Measurements from ENCODE around the gene ATRIP. TPM values are rescaled to one million over a fixed set of nuclear protein-coding genes. Genes with fewer than 3 reads are reported as not detected.

Gene ATRIP
- total RNA-seq, 3 donors from 2014 or later (not counting 1 experiment from before 2014, with no cell fraction given) = 8.5 to 11.0 (median 10.6) TPM

DNA sequence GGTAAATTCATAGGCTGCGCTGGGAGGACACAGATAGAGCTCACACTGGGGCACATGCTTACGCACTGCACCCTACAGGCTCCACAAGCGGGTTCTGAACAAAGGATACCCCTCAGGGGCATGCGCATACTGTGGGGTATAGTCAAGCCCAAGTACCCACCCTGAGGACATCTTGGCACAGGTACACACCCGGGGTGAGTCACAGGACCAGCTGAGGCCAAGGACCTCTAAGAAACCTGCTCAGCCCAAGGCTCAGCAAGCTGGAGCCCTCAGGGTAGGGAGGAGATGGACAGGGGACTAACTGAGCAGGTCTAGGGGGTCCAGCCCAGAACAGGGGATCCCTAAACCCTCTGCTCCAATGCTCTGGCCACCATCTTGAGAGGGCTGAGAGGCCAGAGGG lies 54.1 kb downstream of the ATRIP start:
- H3K9me3 Mint-ChIP-seq = no peaks in the 10 kb centered on the region
- H3K27me3 Mint-ChIP-seq (ENCODE audit: low read depth in 2 of 2) = no peaks in the 10 kb centered on the region
- ATAC-seq (no peak), DNase-seq (no peak)
- H3K27ac ChIP-seq (ENCODE audit: low read length) = no peak overlapping the region
- no peaks in the 10 kb centered on the region for H3K9me3 ChIP-seq (ENCODE audit: control insufficient read depth, insufficient read depth, low read length)
- peak overlapping the region; percentile 30 to 88 for H3K27ac Mint-ChIP-seq
- no peaks in the 10 kb centered on the region for H3K27me3 ChIP-seq (ENCODE audit: control insufficient read depth, insufficient read depth, low read length)
- TF ChIP-seq, protein P1, sequence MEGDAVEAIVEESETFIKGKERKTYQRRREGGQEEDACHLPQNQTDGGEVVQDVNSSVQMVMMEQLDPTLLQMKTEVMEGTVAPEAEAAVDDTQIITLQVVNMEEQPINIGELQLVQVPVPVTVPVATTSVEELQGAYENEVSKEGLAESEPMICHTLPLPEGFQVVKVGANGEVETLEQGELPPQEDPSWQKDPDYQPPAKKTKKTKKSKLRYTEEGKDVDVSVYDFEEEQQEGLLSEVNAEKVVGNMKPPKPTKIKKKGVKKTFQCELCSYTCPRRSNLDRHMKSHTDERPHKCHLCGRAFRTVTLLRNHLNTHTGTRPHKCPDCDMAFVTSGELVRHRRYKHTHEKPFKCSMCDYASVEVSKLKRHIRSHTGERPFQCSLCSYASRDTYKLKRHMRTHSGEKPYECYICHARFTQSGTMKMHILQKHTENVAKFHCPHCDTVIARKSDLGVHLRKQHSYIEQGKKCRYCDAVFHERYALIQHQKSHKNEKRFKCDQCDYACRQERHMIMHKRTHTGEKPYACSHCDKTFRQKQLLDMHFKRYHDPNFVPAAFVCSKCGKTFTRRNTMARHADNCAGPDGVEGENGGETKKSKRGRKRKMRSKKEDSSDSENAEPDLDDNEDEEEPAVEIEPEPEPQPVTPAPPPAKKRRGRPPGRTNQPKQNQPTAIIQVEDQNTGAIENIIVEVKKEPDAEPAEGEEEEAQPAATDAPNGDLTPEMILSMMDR (IDR thresholded peaks at IDR 0.05) = no peak
- H3K4me3 ChIP-seq (ENCODE audit: low read length) = no peak overlapping the region
- H3K4me1 Mint-ChIP-seq = peaks cover 6 to 40% of the 10 kb centered on the region in 2 donors
- no peaks in the 10 kb centered on the region for H3K36me3 ChIP-seq (ENCODE audit: control insufficient read depth, insufficient read depth, low read length)
- intact Hi-C loops (cut with micrococcal nuclease) = no loop called here
- no peak overlapping the region for H3K4me3 Mint-ChIP-seq
- peaks cover 22% of the 10 kb centered on the region for H3K4me1 ChIP-seq (ENCODE audit: control insufficient read depth, insufficient read depth, low read length)
- WGBS (ENCODE audit: insufficient coverage) = 96% methylated on average over 5 of the region's 5 CpGs
- no peaks in the 10 kb centered on the region for H3K36me3 Mint-ChIP-seq

- Histone ChIP-seq H3K27ac (ENCODE audit: low read length) (no peak overlapping the region), H3K4me1 (ENCODE audit: control insufficient read depth, insufficient read depth, low read length) (peaks cover 22% of the 10 kb centered on the region), H3K9me3 (ENCODE audit: control insufficient read depth, insufficient read depth, low read length) (no peaks in the 10 kb centered on the region), H3K4me3 (ENCODE audit: low read length) (no peak overlapping the region), H3K27me3 (ENCODE audit: control insufficient read depth, insufficient read depth, low read length) (no peaks in the 10 kb centered on the region), H3K36me3 (ENCODE audit: control insufficient read depth, insufficient read depth, low read length) (no peaks in the 10 kb centered on the region)
- ATAC-seq = no peak
- TF ChIP-seq, protein P1 (IDR thresholded peaks at IDR 0.05) = no peak
- H3K27ac Mint-ChIP-seq = peak overlapping the region; percentile 53 to 88
- no peaks in the 10 kb centered on the region for H3K9me3 Mint-ChIP-seq
- 74% methylated on average over 7 of the region's 7 CpGs for WGBS (ENCODE audit: insufficient coverage)
- intact Hi-C loops (cut with micrococcal nuclease) = no loop called here
- H3K27me3 Mint-ChIP-seq (ENCODE audit: low read depth in 2 of 2) = no peaks in the 10 kb centered on the region
- H3K4me3 Mint-ChIP-seq = no peak overlapping the region
- no peaks in the 10 kb centered on the region for H3K36me3 Mint-ChIP-seq
- H3K4me1 Mint-ChIP-seq = peaks cover 6 to 40% of the 10 kb centered on the region in 2 donors
- no peak for DNase-seq
Measured at GRCh38 chr3:48501196-48501595, 54.7 kb downstream of the ATRIP start.

DNA sequence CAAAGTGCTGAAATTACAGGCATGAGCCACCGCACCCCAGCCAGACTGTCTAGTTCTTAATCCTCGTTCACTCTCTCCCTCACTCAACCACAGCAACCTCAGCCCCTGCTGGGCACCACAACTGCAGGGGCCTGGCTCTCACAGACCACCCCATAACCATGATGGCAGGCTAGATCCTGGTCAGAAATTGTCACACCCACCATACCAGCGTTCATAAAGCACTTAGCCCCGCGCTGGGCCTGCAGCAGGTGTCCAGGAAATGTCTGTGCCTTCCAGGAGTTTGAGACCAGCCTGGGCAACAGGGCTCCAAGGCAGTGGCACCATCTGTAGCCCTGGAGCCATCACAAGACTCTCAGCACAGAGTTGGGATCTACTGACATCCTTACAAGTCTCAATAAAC lies 55.6 kb downstream of the ATRIP start:
- H3K27ac ChIP-seq (ENCODE audit: low read length) = peak overlapping the region; percentile 9
- 77% methylated on average over 5 of the region's 5 CpGs for WGBS (ENCODE audit: insufficient coverage)
- Mint-ChIP-seq H3K27ac (peak overlapping the region; percentile 78 to 88), H3K4me3 (peak overlapping the region; percentile 84), H3K4me1 (peaks cover 6 to 40% of the 10 kb centered on the region in 2 donors), H3K36me3 (no peaks in the 10 kb centered on the region), H3K27me3 (ENCODE audit: low read depth in 2 of 2) (no peaks in the 10 kb centered on the region), H3K9me3 (no peaks in the 10 kb centered on the region)
- DNase-seq (no peak), ATAC-seq (no peak)
- intact Hi-C loops (cut with micrococcal nuclease) = no loop called here
- TF ChIP-seq, protein P1 (IDR thresholded peaks at IDR 0.05) = no peak
- H3K4me1 ChIP-seq (ENCODE audit: control insufficient read depth, insufficient read depth, low read length) = peaks cover 22% of the 10 kb centered on the region
- H3K27me3 ChIP-seq (ENCODE audit: control insufficient read depth, insufficient read depth, low read length) = no peaks in the 10 kb centered on the region
- no peak overlapping the region for H3K4me3 ChIP-seq (ENCODE audit: low read length)
- H3K36me3 ChIP-seq (ENCODE audit: control insufficient read depth, insufficient read depth, low read length) = no peaks in the 10 kb centered on the region
- no peaks in the 10 kb centered on the region for H3K9me3 ChIP-seq (ENCODE audit: control insufficient read depth, insufficient read depth, low read length)

DNA sequence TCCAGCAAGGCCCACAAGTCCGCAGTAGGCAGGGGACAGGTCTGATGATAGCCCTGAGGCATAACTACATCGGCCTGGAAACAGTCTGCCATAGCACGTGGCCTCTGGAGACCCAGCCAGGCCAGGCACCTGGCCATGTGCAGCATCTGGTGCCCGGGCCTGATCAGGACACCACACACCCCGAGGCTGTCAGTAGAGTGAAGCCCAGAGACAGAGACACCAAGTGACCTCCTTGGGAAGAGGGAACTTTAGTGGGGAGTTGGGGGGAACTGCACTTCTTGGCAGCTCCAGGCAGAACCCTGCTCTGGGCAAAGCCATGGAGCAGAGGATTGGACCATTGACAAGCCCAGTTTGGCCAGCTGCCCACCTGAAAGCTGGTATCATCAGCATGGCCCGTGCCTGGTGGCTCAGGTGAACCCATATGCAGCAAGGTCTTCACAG lies 56.2 kb downstream of the ATRIP start:
- Mint-ChIP-seq H3K36me3 (no peaks in the 10 kb centered on the region), H3K4me3 (peak overlapping the region; percentile 84), H3K27ac (peak overlapping the region; percentile 78 to 88), H3K9me3 (no peaks in the 10 kb centered on the region), H3K4me1 (peaks cover 12 to 47% of the 10 kb centered on the region in 2 donors), H3K27me3 (ENCODE audit: low read depth in 2 of 2) (no peaks in the 10 kb centered on the region)
- Histone ChIP-seq H3K27ac (ENCODE audit: low read length) (no peak overlapping the region), H3K9me3 (ENCODE audit: control insufficient read depth, insufficient read depth, low read length) (no peaks in the 10 kb centered on the region), H3K36me3 (ENCODE audit: control insufficient read depth, insufficient read depth, low read length) (no peaks in the 10 kb centered on the region), H3K4me3 (ENCODE audit: low read length) (no peak overlapping the region), H3K4me1 (ENCODE audit: control insufficient read depth, insufficient read depth, low read length) (peaks cover 29% of the 10 kb centered on the region), H3K27me3 (ENCODE audit: control insufficient read depth, insufficient read depth, low read length) (no peaks in the 10 kb centered on the region)
- no peak for DNase-seq
- intact Hi-C loops (cut with micrococcal nuclease) = no loop called here
- ATAC-seq = no peak
- TF ChIP-seq, protein P1 (IDR thresholded peaks at IDR 0.05) = no peak
- 95% methylated on average over 6 of the region's 6 CpGs for WGBS (ENCODE audit: insufficient coverage)
